AG04449 (cell line): Measurements from ENCODE around the gene GXYLT1.
"Not testable (repeated sequence)": the region's sequence is repeated elsewhere in the genome, so short reads cannot be mapped to it uniquely, and the experiment has no call there.

Source experiments
- CTCF ChIA-PET: fragments of 350-600 bp; formaldehyde crosslinking; extraction: SDS; loops from one replicate; lab custom pipeline; 2021; ENCODE audit warnings: antibody characterized with exemption; lab: Yijun Ruan, JAX
- POLR2A ChIA-PET: fragments of 400-600, 350-600 bp; formaldehyde crosslinking; extraction: SDS; loops from one replicate; lab custom pipeline; 2020; ENCODE audit warnings: antibody characterized with exemption, inconsistent platforms; lab: Yijun Ruan, JAX
- DNase-seq: peaks from one replicate; pipeline ENCODE4 v3.0.0-alpha.2; 2010; ENCODE audit warnings: low read depth, low spot score
- H3K4me3 ChIP-seq: 2 replicates; pipeline ENCODE4 v1.5.1; 2011; ENCODE audit warnings: low read depth, mild to moderate bottlenecking, control low read depth, low read length
- TF ChIP-seq, protein P1 (sequence below): IDR thresholded peaks from one replicate; pipeline ENCODE4 v1.5.1; 2011; ENCODE audit warnings: mild to moderate bottlenecking, moderate library complexity, low read length, control low read depth, inconsistent platforms; ENCODE audit not compliant: insufficient read depth; ENCODE audit errors: missing control alignments

GXYLT1 gene

GRCh38 chr12:42056130-42056529 is 88.5 kb downstream of the GXYLT1 start:
- TF ChIP-seq, protein P1, sequence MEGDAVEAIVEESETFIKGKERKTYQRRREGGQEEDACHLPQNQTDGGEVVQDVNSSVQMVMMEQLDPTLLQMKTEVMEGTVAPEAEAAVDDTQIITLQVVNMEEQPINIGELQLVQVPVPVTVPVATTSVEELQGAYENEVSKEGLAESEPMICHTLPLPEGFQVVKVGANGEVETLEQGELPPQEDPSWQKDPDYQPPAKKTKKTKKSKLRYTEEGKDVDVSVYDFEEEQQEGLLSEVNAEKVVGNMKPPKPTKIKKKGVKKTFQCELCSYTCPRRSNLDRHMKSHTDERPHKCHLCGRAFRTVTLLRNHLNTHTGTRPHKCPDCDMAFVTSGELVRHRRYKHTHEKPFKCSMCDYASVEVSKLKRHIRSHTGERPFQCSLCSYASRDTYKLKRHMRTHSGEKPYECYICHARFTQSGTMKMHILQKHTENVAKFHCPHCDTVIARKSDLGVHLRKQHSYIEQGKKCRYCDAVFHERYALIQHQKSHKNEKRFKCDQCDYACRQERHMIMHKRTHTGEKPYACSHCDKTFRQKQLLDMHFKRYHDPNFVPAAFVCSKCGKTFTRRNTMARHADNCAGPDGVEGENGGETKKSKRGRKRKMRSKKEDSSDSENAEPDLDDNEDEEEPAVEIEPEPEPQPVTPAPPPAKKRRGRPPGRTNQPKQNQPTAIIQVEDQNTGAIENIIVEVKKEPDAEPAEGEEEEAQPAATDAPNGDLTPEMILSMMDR, result no peak
- POLR2A ChIA-PET, result no interaction called here
- no peak for DNase-seq
- H3K4me3 ChIP-seq, result no peak overlapping the region
- CTCF ChIA-PET, result interaction anchor here (0.9 to 1.3 kb wide), 2 partner anchors 30 to 276 kb away, joined by 3 to 4 read pairs; no protein-coding TSS in a partner anchor

- no peak overlapping the region for H3K4me3 ChIP-seq
- TF ChIP-seq, protein P1, result no peak
- ChIA-PET CTCF (no interaction called here), POLR2A (no interaction called here)
- no peak for DNase-seq
These were observed 91.2 kb downstream of the GXYLT1 start for GRCh38 chr12:42053456-42053855.

DNA sequence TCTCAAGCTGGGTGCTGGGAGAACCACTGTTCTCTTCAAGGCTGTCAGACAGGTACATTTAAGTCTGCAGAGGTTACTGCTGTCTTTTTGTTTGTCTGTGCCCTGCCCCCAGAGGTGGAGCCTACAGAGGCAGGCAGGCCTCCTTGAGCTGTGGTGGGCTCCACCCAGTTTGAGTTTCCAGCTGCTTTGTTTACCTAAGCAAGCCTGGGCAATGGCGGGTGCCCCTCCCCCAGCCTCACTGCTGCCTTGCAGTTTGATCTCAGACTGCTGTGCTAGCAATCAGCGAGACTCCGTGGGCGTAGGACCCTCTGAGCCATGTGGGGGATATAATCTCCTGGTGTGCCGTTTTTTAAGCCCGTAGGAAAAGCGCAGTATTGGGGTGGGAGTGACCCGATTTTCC is 95.7 kb downstream of the GXYLT1 start:
- POLR2A ChIA-PET, H3K4me3 ChIP-seq, DNase-seq, CTCF ChIA-PET: not testable (repeated sequence)

GRCh38 chr12:42039577-42039976 is 105.1 kb downstream of the GXYLT1 start:
- TF ChIP-seq, protein P1, result no peak
- POLR2A ChIA-PET, result no interaction called here
- DNase-seq, result no peak
- CTCF ChIA-PET, result interaction anchor here (2.5 kb wide), 1 partner anchor 15 kb away, joined by 15 read pairs; no protein-coding TSS in a partner anchor
- no peak overlapping the region for H3K4me3 ChIP-seq

DNA sequence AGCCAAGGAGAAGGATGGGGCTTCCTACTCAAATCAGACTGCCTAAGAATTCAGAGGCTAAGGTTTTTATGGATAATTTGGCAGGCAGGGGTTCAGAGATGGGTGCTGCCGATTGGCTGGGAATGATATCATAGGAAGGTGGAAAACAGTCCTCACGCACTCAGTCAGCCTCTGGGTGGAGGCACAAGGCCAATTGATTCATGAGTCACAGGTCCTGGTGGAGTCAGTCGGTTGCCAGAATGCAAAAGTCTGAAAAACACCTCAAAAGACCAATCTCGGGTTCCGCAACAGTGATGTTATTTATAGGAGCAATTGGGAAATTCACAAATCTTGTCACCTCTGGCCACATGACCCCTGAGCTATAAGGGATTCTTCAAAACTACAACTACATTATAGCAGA is 105.5 kb downstream of the GXYLT1 start:
- POLR2A ChIA-PET, result no interaction called here
- H3K4me3 ChIP-seq, result no peak overlapping the region
- CTCF ChIA-PET, result interaction anchor here (2.5 kb wide), 1 partner anchor 14 kb away, joined by 15 read pairs; no protein-coding TSS in a partner anchor
- no peak for DNase-seq
- TF ChIP-seq, protein P1, result no peak

DNA sequence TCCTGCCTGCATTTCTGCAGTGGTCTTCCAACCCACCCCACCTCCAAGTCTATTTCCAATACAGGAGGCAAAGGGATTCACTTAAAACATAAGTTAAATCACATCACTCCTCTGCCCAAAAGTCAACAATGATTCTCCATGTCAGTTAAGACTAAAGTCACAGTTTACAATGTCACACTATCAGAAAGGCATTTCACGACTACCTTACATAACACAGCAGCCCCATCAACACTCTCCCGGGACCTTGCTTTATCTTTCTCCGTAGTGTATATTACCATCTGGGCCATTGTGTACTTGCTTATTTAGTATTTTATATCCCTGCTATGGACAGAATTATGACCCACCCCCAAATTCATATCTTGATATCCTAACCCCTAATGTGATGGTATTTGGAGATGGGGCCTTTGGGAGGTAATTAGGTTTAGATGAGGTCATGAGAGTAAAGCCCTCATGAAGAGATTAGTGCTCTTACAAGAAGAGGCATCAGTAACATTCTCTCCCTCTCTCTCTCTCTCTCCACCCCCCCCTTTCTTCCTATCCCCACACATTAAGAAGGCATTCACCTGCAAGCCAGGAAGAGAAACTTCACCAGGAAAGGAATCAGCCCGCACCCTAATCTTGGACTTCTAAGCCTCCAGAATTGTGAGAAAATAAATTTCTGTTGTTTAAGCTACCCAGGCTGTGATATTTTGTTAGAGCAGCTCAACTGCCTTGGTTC is 112.7 kb downstream of the GXYLT1 start:
- TF ChIP-seq, protein P1, result no peak
- DNase-seq, result no peak
- H3K4me3 ChIP-seq, result no peak overlapping the region
- ChIA-PET POLR2A (no interaction called here), CTCF (interaction anchor here (1.7 kb wide), 1 partner anchor 8 kb away, joined by 6 read pairs; no protein-coding TSS in a partner anchor)
